Epithelial cell of alveolus of lung (primary cell): ENCODE data around the gene ANKRD36B. TPM values are rescaled to one million over a fixed set of nuclear protein-coding genes. Genes with fewer than 3 reads are reported as not detected.

Experiments
- total RNA-seq: library from RNA; depleted of rRNA; stranded (reverse); fragments of >200 nt; gene quantifications from 2 replicates; pipeline ENCODE4 v1.2.1, GENCODE V29; 2015

Gene ANKRD36B
- 7.6 and 12.5 TPM in 2 replicates for total RNA-seq

GRCh38 chr2:97589598-97590510 is at the start of gene ANKRD36B:
TSS of gene ANKRD36B (minus strand) at chr2:97589877. CDS start at chr2:97589685, 192 bp downstream.

Other genes starting within 250 kb of the ANKRD36B start
- 422 and 440 TPM in 2 replicates for gene COX5B, start 56.2 kb upstream of the ANKRD36B start, total RNA-seq
- 40.2 and 46.7 TPM in 2 replicates for gene ACTR1B, start 74.2 kb upstream of the ANKRD36B start, total RNA-seq
- 0.16 and 0.39 TPM in 2 replicates for gene C2orf92, start 79.8 kb upstream of the ANKRD36B start, total RNA-seq
- not detected in 2 replicates for gene ZAP70, start 123.7 kb upstream of the ANKRD36B start, total RNA-seq